ENCODE measurements around the gene FALEC. TPM values are rescaled to one million over a fixed set of nuclear protein-coding genes. Genes with fewer than 3 reads are reported as not detected.

FALEC gene
- total RNA-seq (0.19 TPM), polyA plus RNA-seq (0.16 TPM)
- long read RNA-seq, donor 1: 0 reads
- long read RNA-seq, donor 2: 0 reads
- long read RNA-seq, donor 3: 0 reads
- long read RNA-seq, donor 4: 0 reads
- long read RNA-seq, donor 5: 0 reads
- long read RNA-seq, donor 6: 0 reads
- long read RNA-seq, donor 7: 0 reads
- long read RNA-seq, donor 8: 0 reads
- long read RNA-seq, donor 9: 0 reads
- long read RNA-seq, donor 10: 0 reads

GRCh38 chr1:150515328-150516049 is at the start of gene FALEC:
Gene FALEC, plus strand, starts transcription at chr1:150515752.
- Histone ChIP-seq H3K9me3 (ENCODE audit: control insufficient read depth in 2 of 2, insufficient read depth in 1 of 2, low read length in 1 of 2) (no peaks in the 10 kb centered on the region), H3K36me3 (ENCODE audit: control insufficient read depth in 2 of 2, insufficient read depth in 2 of 2, low read length in 1 of 2) (no peaks in the 10 kb centered on the region), H3K4me3 (ENCODE audit: low read length in 2 of 2) (peak within 1 kb of the TSS; percentile 57), H3K4me1 (ENCODE audit: control insufficient read depth in 2 of 2, insufficient read depth in 2 of 2, low read length in 2 of 2) (peaks cover 0 to 29% of the 10 kb centered on the region in 2 donors), H3K27ac (ENCODE audit: low read depth in 1 of 2, low read length in 1 of 2) (peak within 1 kb of the TSS in 1 of 2 donors; percentile 12), H3K27me3 (ENCODE audit: control insufficient read depth in 2 of 2, insufficient read depth in 1 of 2, low read length in 1 of 2) (peaks cover 0 to 17% of the 10 kb centered on the region in 2 donors)
- WGBS: under 1% methylated on average over 54 of the region's 54 CpGs
- peak; percentile 53 to 91 (median 80) for DNase-seq (ENCODE audit: low read depth in 6 of 9, low spot score in 9 of 9)

- Histone ChIP-seq H3K9me3 (ENCODE audit: control insufficient read depth in 2 of 2, insufficient read depth in 1 of 2, low read length in 1 of 2) (no peaks in the 10 kb centered on the region), H3K27me3 (ENCODE audit: control insufficient read depth in 2 of 2, insufficient read depth in 1 of 2, low read length in 1 of 2) (no peaks in the 10 kb centered on the region), H3K27ac (ENCODE audit: low read depth in 1 of 2, low read length in 1 of 2) (no peak overlapping the region)
These were observed 48.6 kb upstream of the FALEC start for GRCh38 chr1:150466964-150467363.

DNA sequence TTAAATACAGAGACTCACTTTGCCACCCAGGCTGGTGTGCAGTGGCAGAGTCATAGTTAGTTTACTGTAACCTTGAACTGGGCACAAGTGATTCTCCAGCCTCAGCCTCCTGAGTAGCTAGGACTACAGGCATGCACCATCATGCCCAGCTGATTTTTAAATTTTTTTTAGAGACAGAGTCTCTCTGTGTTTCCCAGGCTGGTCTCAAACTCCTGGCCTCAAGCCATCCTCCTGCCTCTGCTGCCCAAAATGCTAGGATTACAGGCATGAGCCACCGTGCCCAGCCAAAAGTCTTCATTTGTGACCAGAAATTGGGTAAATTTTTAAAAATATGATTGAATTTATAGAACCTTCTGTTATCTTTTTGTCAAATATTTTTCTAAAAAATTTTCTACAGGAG is 46.3 kb upstream of the FALEC start:
- Histone ChIP-seq H3K4me1 (ENCODE audit: control insufficient read depth in 2 of 2, insufficient read depth in 2 of 2, low read length in 2 of 2) (peaks cover 0 to 2% of the 10 kb centered on the region in 2 donors), H3K27ac (ENCODE audit: low read depth in 1 of 2, low read length in 1 of 2) (no peak overlapping the region), H3K36me3 (ENCODE audit: control insufficient read depth in 2 of 2, insufficient read depth in 2 of 2, low read length in 1 of 2) (peaks cover 43 to 70% of the 10 kb centered on the region in 2 donors), H3K27me3 (ENCODE audit: control insufficient read depth in 2 of 2, insufficient read depth in 1 of 2, low read length in 1 of 2) (no peaks in the 10 kb centered on the region), H3K4me3 (ENCODE audit: low read length in 2 of 2) (no peak overlapping the region), H3K9me3 (ENCODE audit: control insufficient read depth in 2 of 2, insufficient read depth in 1 of 2, low read length in 1 of 2) (no peaks in the 10 kb centered on the region)
- WGBS: 91% methylated on average over 1 of the region's 1 CpG
- no peak for DNase-seq (ENCODE audit: low read depth in 6 of 9, low spot score in 9 of 9)

More at GRCh38 chr1:150466964-150467363, 48.6 kb upstream of the FALEC start:
- H3K4me3 ChIP-seq (ENCODE audit: low read length in 2 of 2): no peak overlapping the region
- DNase-seq (ENCODE audit: low read depth in 6 of 9, low spot score in 9 of 9): no peak
- peaks cover 0 to 2% of the 10 kb centered on the region in 2 donors for H3K4me1 ChIP-seq (ENCODE audit: control insufficient read depth in 2 of 2, insufficient read depth in 2 of 2, low read length in 2 of 2)
- peaks cover 31 to 67% of the 10 kb centered on the region in 2 donors for H3K36me3 ChIP-seq (ENCODE audit: control insufficient read depth in 2 of 2, insufficient read depth in 2 of 2, low read length in 1 of 2)

DNA sequence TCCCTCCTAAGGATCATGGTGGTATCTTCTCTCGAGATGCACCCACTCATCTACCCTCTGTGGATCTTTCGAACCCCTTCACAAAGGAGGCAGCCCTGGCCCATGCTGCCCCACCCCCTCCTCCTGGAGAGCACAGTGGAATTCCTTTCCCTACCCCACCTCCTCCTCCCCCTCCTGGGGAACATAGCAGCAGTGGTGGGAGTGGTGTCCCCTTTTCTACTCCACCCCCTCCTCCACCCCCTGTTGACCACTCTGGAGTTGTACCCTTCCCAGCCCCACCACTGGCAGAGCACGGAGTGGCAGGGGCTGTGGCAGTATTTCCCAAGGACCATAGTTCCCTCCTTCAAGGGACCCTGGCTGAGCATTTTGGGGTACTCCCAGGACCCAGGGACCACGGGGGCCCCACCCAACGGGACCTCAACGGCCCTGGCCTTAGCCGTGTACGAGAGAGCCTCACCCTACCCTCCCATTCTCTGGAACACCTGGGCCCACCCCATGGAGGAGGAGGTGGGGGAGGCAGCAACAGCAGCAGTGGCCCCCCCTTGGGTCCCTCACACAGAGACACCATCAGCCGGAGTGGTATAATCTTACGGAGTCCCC is 42.9 kb upstream of the FALEC start:
- no peak for DNase-seq (ENCODE audit: low read depth in 6 of 9, low spot score in 9 of 9)
- 97% methylated on average over 10 of the region's 10 CpGs for WGBS
- no peaks in the 10 kb centered on the region for H3K4me1 ChIP-seq (ENCODE audit: control insufficient read depth in 2 of 2, insufficient read depth in 2 of 2, low read length in 2 of 2)
- no peak overlapping the region for H3K27ac ChIP-seq (ENCODE audit: low read depth in 1 of 2, low read length in 1 of 2)
- H3K9me3 ChIP-seq (ENCODE audit: control insufficient read depth in 2 of 2, insufficient read depth in 1 of 2, low read length in 1 of 2): no peaks in the 10 kb centered on the region
- H3K4me3 ChIP-seq (ENCODE audit: low read length in 2 of 2): no peak overlapping the region
- peaks cover 33 to 52% of the 10 kb centered on the region in 2 donors for H3K36me3 ChIP-seq (ENCODE audit: control insufficient read depth in 2 of 2, insufficient read depth in 2 of 2, low read length in 1 of 2)
- H3K27me3 ChIP-seq (ENCODE audit: control insufficient read depth in 2 of 2, insufficient read depth in 1 of 2, low read length in 1 of 2): no peaks in the 10 kb centered on the region

DNA sequence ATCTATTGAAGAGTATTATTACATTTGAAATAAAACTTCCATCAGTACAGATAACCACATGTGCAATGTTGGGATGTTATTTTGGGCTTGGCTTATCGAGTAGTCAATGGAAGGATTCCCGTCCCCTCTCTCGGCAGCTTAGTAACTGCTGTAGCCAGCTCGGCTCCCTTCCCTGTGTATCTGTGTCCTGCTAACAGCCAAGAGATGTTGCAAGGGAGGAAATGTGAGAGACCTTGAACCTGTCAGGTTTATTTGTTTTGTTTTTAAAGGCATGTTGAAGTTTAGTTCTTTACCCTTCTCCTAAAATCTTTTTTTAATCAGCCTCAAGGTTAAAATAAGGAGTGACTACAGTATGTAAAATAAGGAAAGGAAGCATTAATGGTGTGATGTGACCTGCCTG is 41.9 kb upstream of the FALEC start:
- no peaks in the 10 kb centered on the region for H3K9me3 ChIP-seq (ENCODE audit: control insufficient read depth in 2 of 2, insufficient read depth in 1 of 2, low read length in 1 of 2)
- no peak overlapping the region for H3K27ac ChIP-seq (ENCODE audit: low read depth in 1 of 2, low read length in 1 of 2)
- H3K36me3 ChIP-seq (ENCODE audit: control insufficient read depth in 2 of 2, insufficient read depth in 2 of 2, low read length in 1 of 2): peaks cover 31 to 48% of the 10 kb centered on the region in 2 donors
- no peaks in the 10 kb centered on the region for H3K4me1 ChIP-seq (ENCODE audit: control insufficient read depth in 2 of 2, insufficient read depth in 2 of 2, low read length in 2 of 2)
- H3K27me3 ChIP-seq (ENCODE audit: control insufficient read depth in 2 of 2, insufficient read depth in 1 of 2, low read length in 1 of 2): no peaks in the 10 kb centered on the region
- 94% methylated on average over 4 of the region's 4 CpGs for WGBS
- H3K4me3 ChIP-seq (ENCODE audit: low read length in 2 of 2): no peak overlapping the region
- no peak for DNase-seq (ENCODE audit: low read depth in 6 of 9, low spot score in 9 of 9)

DNA sequence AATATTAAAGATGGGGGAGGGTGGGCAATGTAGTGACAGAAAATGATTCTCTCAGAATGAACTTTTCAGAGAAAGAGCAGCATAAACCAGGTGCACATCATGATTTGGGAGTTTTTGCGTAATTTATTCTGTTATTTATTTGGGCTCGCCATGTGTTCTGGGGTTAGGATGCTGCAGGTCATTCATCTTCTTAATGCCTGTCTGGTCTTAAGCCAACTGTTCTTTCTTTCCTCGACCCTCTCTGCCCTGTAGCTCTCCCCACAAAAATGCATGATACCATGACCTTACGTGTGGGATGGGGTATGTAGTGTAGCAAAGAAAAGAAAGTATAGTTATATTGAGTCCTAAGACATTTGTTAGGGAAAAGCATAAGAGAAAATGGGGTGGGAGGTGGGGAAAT is 40.7 kb upstream of the FALEC start:
- Histone ChIP-seq H3K9me3 (ENCODE audit: control insufficient read depth in 2 of 2, insufficient read depth in 1 of 2, low read length in 1 of 2) (no peaks in the 10 kb centered on the region), H3K4me1 (ENCODE audit: control insufficient read depth in 2 of 2, insufficient read depth in 2 of 2, low read length in 2 of 2) (no peaks in the 10 kb centered on the region), H3K27me3 (ENCODE audit: control insufficient read depth in 2 of 2, insufficient read depth in 1 of 2, low read length in 1 of 2) (no peaks in the 10 kb centered on the region), H3K4me3 (ENCODE audit: low read length in 2 of 2) (no peak overlapping the region), H3K36me3 (ENCODE audit: control insufficient read depth in 2 of 2, insufficient read depth in 2 of 2, low read length in 1 of 2) (peaks cover 31 to 45% of the 10 kb centered on the region in 2 donors), H3K27ac (ENCODE audit: low read depth in 1 of 2, low read length in 1 of 2) (no peak overlapping the region)
- DNase-seq (ENCODE audit: low read depth in 6 of 9, low spot score in 9 of 9): no peak
- WGBS: 81% methylated on average over 4 of the region's 4 CpGs

DNA sequence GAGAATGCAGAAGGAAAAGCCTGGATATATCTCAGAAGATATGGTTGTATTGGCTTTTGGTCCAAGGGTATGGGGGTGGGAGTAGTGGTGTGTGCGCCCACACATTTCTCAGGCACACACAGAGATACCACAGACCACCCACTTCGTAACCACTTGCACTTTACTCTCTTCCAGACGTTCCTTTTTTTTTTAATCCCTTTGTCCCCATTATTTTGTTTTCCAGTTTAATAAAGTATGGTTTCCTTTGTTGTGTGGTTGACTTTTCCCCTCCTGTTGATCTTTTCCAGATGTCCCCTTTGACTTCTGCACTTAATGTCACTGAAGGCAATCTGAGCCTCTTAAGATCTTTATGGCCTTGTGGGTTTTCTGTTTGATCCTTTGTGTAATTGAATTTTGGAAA is 38.8 kb upstream of the FALEC start:
- H3K36me3 ChIP-seq (ENCODE audit: control insufficient read depth in 2 of 2, insufficient read depth in 2 of 2, low read length in 1 of 2): peaks cover 14 to 26% of the 10 kb centered on the region in 2 donors
- H3K27ac ChIP-seq (ENCODE audit: low read depth in 1 of 2, low read length in 1 of 2): no peak overlapping the region
- 90% methylated on average over 3 of the region's 3 CpGs for WGBS
- H3K4me1 ChIP-seq (ENCODE audit: control insufficient read depth in 2 of 2, insufficient read depth in 2 of 2, low read length in 2 of 2): no peaks in the 10 kb centered on the region
- no peak for DNase-seq (ENCODE audit: low read depth in 6 of 9, low spot score in 9 of 9)
- no peaks in the 10 kb centered on the region for H3K27me3 ChIP-seq (ENCODE audit: control insufficient read depth in 2 of 2, insufficient read depth in 1 of 2, low read length in 1 of 2)
- no peak overlapping the region for H3K4me3 ChIP-seq (ENCODE audit: low read length in 2 of 2)
- no peaks in the 10 kb centered on the region for H3K9me3 ChIP-seq (ENCODE audit: control insufficient read depth in 2 of 2, insufficient read depth in 1 of 2, low read length in 1 of 2)

- H3K27me3 ChIP-seq (ENCODE audit: control insufficient read depth in 2 of 2, insufficient read depth in 1 of 2, low read length in 1 of 2): no peaks in the 10 kb centered on the region
- peaks cover 9 to 20% of the 10 kb centered on the region in 2 donors for H3K36me3 ChIP-seq (ENCODE audit: control insufficient read depth in 2 of 2, insufficient read depth in 2 of 2, low read length in 1 of 2)
- DNase-seq (ENCODE audit: low read depth in 6 of 9, low spot score in 9 of 9): no peak
- H3K9me3 ChIP-seq (ENCODE audit: control insufficient read depth in 2 of 2, insufficient read depth in 1 of 2, low read length in 1 of 2): no peaks in the 10 kb centered on the region
- no peaks in the 10 kb centered on the region for H3K4me1 ChIP-seq (ENCODE audit: control insufficient read depth in 2 of 2, insufficient read depth in 2 of 2, low read length in 2 of 2)
- no peak overlapping the region for H3K4me3 ChIP-seq (ENCODE audit: low read length in 2 of 2)
- 95% methylated on average over 1 of the region's 1 CpG for WGBS
- no peak overlapping the region for H3K27ac ChIP-seq (ENCODE audit: low read depth in 1 of 2, low read length in 1 of 2)
These were observed 38.2 kb upstream of the FALEC start for GRCh38 chr1:150477320-150477719.

GRCh38 chr1:150477733-150478132 is 37.8 kb upstream of the FALEC start:
- Histone ChIP-seq H3K4me1 (ENCODE audit: control insufficient read depth in 2 of 2, insufficient read depth in 2 of 2, low read length in 2 of 2) (no peaks in the 10 kb centered on the region), H3K4me3 (ENCODE audit: low read length in 2 of 2) (no peak overlapping the region), H3K27me3 (ENCODE audit: control insufficient read depth in 2 of 2, insufficient read depth in 1 of 2, low read length in 1 of 2) (no peaks in the 10 kb centered on the region), H3K9me3 (ENCODE audit: control insufficient read depth in 2 of 2, insufficient read depth in 1 of 2, low read length in 1 of 2) (no peaks in the 10 kb centered on the region), H3K27ac (ENCODE audit: low read depth in 1 of 2, low read length in 1 of 2) (no peak overlapping the region), H3K36me3 (ENCODE audit: control insufficient read depth in 2 of 2, insufficient read depth in 2 of 2, low read length in 1 of 2) (peaks cover 4 to 16% of the 10 kb centered on the region in 2 donors)
- WGBS: 87% methylated on average over 4 of the region's 4 CpGs
- no peak for DNase-seq (ENCODE audit: low read depth in 6 of 9, low spot score in 9 of 9)
